NCI-H2196 (cell line): Measurements from ENCODE around the gene RYR1.
A peak's percentile ranks its signal among the peaks of the same experiment; 100 is the strongest.
"Not testable (repeated sequence)": the region's sequence is repeated elsewhere in the genome, so short reads cannot be mapped to it uniquely, and the experiment has no call there.

ENCODE experiments used
- DNase-seq: peaks from one replicate; lab custom pipeline; 2025; ENCODE audit not compliant: unreplicated experiment; lab: John Stamatoyannopoulos, UW

The RYR1 gene

GRCh38 chr19:38602856-38603255, 169.4 kb downstream of the RYR1 start:
- not testable (repeated sequence) for DNase-seq

DNA sequence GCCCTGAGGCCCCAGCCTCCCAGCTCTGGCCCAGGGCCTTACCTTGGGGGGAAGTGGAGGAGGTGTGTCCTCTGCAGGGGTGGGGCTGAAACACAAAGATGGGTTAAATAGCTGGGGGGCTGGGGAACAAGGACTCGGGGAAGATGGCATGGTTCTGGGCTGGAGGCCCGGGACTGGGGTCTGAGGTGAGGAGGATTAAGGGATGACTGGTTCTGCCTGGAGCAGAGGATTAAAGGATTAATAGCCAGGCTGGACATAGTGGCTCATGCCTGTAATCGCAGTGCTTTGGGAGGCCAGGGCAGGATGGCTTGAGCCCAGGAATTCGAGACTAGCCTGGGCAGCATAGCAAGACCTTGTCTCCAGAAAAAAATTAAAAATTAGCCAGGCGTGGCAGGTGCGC, 172.6 kb downstream of the RYR1 start:
- DNase-seq = no peak

DNA sequence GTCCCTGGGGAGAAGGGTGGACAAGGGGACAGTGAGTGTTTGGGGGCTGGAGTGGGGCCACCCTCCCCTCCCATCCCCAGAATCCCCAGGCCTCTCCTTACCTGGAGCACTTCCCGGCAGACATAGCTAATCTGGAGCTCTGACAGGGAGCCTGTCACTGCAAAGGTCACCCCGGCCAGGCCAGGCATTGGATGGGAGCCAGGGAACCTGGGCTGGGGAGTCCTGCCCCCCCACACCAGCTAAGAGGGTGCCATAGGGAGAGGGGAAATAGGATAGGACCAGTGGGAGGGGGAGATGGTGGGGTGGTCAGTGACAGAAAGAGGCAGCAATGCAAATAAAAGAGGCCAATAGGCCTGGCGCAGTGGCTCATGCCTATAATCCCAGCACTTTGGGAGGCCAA, 180.8 kb downstream of the RYR1 start:
- no peak for DNase-seq

- no peak for DNase-seq
These were observed 181.6 kb downstream of the RYR1 start for GRCh38 chr19:38615007-38615581.

DNA sequence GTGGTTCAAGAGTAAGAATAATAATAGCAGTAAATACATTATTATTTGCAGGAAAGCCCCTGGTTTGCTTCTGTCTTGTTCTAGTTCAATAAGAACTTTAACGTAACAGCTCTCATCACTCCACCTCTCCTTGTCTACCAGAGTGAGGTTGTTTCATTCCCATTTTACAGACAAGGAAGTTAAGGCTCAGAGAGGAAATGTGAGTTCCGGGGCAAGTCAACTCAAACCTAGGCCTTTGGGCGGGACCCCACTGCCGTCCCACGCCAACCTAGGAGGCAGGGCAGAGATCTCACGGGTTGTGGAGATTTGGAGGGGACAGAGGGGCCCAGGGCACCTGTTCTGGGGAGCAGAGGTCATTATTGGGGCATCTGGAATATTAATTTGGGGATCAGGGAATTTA, 182.8 kb downstream of the RYR1 start:
- no peak for DNase-seq

DNA sequence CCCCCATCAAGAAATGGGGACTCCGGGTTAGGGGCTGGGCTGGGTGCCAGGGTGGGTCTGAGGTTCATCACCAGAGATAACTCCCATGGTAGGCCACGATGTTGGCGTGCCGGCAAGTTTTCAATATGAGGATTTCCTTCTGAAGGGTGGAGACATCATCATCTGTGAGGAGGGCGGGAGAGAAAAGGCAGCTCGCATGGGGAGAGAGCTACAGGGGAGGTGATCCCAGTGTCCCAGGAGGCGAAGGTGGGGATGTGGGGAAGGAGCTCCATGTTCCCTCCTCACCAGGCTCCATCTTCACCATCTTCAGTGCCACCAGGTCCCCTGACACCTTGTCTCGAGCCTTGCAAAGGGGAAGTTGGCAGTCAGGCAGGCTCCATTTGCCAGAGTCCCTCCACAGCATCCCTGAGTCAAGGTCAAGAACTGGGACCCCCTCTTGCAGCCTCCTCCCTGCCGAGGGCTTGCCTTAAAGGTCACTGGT, 183.8 kb downstream of the RYR1 start:
- no peak for DNase-seq

DNA sequence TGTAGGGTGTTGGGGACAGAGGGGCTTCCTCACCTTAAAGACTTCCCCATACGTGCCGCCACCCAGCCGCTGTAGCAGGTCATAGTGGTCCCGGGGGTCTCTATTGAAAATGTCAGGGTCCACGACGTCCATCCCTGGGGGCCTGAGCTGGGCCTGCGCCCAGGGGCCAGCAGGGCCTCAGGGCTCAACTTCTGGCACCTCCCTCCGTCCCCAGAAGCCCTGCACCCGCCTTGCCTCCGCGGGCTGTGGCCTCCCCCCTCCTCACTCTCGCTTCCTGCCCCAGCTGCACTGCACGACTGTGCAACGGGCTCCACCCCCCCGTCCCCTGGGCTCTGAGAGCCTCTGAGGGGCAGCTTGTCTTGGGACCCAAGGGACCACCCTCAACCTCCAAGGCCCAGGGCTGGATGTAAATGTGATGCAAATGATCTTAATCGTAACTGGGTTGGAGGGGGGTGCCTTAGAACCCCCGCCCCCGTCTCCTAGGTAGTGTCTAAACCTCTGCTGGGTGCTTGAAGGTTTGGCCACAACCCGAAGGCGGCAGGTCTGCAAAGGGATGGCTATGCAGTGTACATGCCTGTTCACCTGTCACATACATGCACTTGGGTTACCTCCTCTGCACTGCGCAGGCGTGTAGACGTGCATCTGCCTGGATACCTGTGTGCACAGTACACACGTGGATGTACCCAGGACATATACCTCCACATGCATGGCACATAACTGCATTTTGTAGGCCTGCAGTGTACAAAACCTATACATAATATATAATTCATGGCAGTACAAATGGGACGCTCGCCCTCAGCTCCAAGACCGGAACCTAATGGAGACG, 184.5 kb downstream of the RYR1 start, which contains the start of gene MAP4K1:
Gene MAP4K1, minus strand, starts transcription at position 190 of the 826 bp plus-strand sequence. Its CDS starts 58 bp downstream, at position 132.
- no peak for DNase-seq

DNA sequence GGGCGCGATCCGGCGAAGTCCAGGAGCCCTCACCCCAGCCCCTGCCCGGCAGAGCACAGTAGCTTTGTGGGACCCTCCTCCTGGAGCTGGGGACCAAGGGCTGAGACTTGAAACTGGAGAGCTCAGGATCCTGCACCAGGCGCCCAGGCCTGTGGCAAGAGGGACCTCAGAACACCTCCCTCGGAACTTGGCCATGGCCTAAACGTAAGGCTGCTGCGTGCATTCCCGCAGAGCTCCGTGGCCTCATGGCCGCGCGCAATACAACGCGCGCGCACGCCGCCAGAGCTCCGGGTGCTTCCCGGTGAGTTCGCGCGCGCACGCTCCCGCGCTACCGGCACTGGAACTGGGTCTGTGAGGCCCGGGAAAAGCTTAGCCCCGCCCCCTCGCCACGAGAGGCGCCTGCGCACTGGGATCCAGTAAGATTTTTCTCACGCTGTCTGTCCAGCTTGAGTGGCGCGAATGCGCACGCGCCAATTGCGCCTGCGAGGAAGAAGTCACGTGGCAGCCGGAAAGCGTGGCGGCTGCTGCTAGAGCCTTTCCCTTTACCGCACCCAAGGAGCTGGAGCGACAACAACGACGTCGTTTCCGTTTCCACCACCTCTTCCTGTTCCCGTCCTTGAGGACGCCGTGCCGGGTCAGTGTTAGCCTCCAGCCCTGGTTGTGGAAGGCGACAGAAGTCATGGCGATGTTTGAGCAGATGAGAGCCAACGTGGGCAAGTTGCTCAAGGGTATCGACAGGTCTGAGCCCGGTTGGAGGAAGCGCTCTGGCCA, 185.3 kb downstream of the RYR1 start, which contains the start of gene EIF3K:
Gene EIF3K, plus strand, starts transcription at position 599 of the 771 bp plus-strand sequence. Its CDS starts 81 bp downstream, at position 680.
- peak; percentile 99 for DNase-seq

- no peak for DNase-seq
These were observed 186.1 kb downstream of the RYR1 start for GRCh38 chr19:38619361-38620174.

- DNase-seq = no peak
These were observed 191.3 kb downstream of the RYR1 start for GRCh38 chr19:38624822-38625221.

DNA sequence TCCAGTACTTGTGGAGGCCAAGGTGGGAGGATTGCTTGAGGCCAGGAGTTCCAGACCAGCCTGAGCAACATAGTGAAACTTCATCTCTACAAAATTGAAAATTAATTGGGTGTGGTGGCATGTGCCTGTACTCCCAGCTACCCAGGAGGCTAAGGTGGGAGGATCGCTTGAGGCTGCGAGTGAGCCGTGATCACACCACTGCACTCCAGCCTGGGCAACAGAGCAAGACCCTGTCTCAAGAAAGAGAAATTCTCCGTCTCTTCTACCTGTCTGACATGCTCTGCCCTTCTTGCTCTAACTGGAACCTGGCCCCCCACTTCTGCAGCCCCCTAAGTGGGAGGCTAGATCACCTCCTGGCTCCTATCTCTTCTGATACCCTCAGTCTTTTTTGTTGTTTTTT, 192.9 kb downstream of the RYR1 start:
- DNase-seq = no peak

DNA sequence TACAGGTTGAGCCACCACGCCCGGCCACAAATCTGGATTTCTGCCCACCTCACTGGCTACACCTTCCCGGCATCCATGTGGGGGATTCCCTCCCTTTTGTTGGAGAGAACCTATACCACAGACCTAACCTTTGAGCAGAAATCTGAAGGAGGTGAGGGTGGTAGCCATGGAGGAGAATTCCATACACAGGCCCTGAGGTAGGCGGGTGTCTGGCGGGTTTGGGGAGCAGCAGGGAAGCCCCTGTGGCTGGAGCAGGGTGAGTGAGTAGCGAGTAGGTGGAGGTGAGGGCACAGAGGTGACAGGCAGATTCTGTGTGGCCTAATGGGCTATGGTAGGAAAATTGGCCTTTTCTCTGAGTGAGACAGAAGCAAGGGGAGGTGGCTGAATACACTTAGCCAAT, 196.1 kb downstream of the RYR1 start:
- DNase-seq = no peak

GRCh38 chr19:38631301-38631700, 197.8 kb downstream of the RYR1 start:
- not testable (repeated sequence) for DNase-seq

DNA sequence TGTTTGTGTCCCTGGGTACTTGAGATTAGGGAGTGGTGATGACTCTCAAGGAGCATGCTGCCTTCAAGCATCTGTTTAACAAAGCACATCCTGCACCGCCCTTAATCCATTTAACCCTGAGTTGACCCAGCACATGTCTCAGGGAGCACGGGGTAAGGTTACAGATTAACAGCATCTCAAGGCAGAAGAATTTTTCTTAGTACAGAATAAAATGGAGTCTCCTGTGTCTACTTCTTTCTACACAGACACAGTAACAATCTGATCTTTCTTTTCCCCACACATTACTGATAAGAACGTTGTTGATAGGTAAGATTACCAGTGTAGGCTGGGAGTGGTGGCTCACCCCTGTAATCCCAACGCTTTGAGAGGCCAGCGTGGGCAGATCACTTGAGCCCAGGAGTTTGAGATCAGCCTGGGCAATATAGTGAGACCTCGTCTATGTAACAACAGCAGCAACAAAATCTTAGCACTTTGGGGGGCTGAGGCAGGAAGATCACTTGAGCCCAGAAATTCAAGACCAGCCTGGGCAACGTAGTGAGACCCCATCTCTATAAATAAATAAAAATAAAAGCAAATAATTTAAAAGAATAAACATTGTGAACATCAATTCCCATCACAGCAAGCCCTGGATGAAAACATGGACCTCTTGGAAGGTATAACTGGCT, 198.5 kb downstream of the RYR1 start:
- DNase-seq = not testable (repeated sequence)

DNA sequence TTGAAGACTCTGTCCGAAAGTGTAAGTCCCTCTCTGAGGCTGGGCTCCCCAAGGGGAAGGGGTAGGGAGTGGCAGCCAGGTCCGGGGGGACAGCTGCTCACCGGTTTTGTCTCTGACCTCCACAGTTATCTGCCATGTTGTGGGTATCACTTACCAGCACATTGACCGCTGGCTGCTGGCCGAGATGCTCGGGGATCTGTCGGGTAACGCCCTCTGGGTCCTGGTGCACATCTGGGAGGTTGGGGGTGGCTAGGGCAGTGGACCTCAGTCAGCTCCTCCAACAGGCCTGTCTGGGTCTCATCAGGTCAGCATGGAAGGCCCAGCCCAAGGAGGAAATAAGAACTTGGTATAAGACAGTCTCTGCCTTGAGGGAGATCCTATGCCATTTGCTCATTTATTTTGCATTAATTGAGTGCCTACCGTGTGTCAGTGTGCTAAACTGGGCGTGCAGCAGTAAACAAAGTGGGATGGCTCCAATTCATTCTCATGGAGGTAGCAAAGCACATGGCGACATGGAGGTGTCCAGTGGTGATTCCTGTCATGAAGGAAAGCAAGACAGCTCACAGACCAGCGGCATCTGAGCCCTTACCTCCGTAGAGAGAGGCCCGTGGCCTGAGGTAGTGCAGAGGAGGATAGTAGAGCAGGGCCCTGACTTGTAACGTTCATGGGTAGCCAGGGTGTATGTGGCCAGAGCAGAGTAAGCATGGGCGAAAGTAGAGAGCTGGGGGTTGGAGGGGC, 199.2 kb downstream of the RYR1 start:
- DNase-seq = no peak

- DNase-seq = peak; percentile 68
These were observed 201.4 kb downstream of the RYR1 start for GRCh38 chr19:38634757-38635482.

DNA sequence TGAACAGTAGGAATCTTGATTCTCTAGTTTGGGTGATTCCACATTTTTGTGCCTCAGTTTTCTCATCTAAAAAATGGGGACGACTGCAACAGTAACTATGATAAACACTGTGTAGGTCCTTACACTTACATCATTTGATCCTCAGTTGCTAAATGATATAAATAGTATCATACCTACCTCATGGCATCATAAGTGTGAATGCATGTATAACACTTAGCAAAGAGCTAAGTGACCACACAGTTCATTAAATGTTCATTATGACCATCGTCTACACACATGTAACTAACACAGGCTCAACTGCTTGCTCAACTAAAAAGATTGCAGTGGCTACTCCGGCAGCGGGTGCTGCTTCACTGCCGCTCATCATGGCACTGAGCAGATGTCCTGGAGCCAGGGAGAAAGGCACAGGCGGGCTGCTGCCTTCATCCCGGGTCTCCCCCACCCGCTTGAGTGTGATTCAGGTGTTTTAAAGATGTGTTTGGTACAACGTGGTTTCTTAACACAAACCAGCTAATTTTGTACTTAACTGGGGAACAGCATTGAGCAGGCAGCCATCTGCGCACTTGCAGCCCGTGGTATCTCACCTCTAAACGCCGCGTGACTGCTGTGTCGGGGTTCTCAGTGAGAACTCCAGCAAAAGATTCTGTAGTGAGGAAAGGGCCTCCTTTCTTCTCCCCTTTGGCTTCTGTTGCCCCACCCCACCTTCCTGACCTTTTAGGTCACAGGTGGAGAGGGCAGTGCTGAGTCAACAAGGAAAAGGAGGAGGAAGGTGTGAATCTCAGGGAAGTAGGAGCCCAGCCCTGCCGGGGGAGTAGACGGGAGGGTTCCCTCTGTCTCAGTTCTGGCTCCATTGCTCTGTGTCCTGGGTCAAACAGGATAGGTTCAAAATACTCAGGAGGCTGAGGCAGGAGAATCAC, 202.2 kb downstream of the RYR1 start:
- no peak for DNase-seq
